A673 (cell line): Measurements from ENCODE around the gene SYNJ1. TPM values are rescaled to one million over a fixed set of nuclear protein-coding genes. Genes with fewer than 3 reads are reported as not detected.
"Not testable (repeated sequence)": the region's sequence is repeated elsewhere in the genome, so short reads cannot be mapped to it uniquely, and the experiment has no call there.

ENCODE experiments used
- BruUV-seq: library from RNA; stranded (reverse); fragments of 400-500 nt; replicated peaks from 2 replicates; lab custom pipeline; 2021; lab: Mats Ljungman, UMichigan
- CTCF ChIA-PET: fragments of 300-600 bp; sonication (Branson Sonifier 250); formaldehyde crosslinking; loops from one replicate; lab custom pipeline; 2022; ENCODE audit warnings: antibody characterized with exemption; lab: Charles Lee
- POLR2A ChIA-PET: fragments of 300-600 bp; sonication (Branson Sonifier 250); formaldehyde crosslinking; loops from one replicate; lab custom pipeline; 2022; ENCODE audit warnings: antibody characterized with exemption; ENCODE audit not compliant: low non-redundant PET; lab: Charles Lee
- DNase-seq: peaks from one replicate; pipeline ENCODE4 v3.0.0-alpha.2; 2015; ENCODE audit warnings: low spot score
- H3K27ac ChIP-seq: fragments of 200-600 bp; sonication (generic); 2 replicates; pipeline ENCODE4 v1.5.1; 2016; ENCODE audit warnings: mixed run types, low read depth, mild to moderate bottlenecking, mixed read lengths, antibody characterized with exemption, low read length; ENCODE audit not compliant: poor library complexity, severe bottlenecking
- H3K27me3 ChIP-seq: fragments of 200-600 bp; sonication (generic); replicated peaks from 2 replicates; pipeline ENCODE4 v1.6.1; 2017; ENCODE audit warnings: mixed run types, low read depth, mild to moderate bottlenecking, mixed read lengths, antibody characterized with exemption, low read length; ENCODE audit not compliant: insufficient read depth, poor library complexity
- H3K36me3 ChIP-seq: fragments of 200-600 bp; sonication (generic); 2 replicates; pipeline ENCODE4 v1.6.1; 2016; ENCODE audit warnings: mixed run types, mild to moderate bottlenecking, mixed read lengths, antibody characterized with exemption, low read length; ENCODE audit not compliant: insufficient read depth, poor library complexity, severe bottlenecking
- H3K4me1 ChIP-seq: fragments of 200-600 bp; sonication (generic); 2 replicates; pipeline ENCODE4 v1.6.1; 2017; ENCODE audit warnings: mixed run types, mild to moderate bottlenecking, mixed read lengths, antibody characterized with exemption, low read length; ENCODE audit not compliant: insufficient read depth, poor library complexity, severe bottlenecking
- H3K4me3 ChIP-seq: fragments of 200-600 bp; sonication (generic); 2 replicates; pipeline ENCODE4 v1.5.1; 2016; ENCODE audit warnings: low read depth, mixed run types, mild to moderate bottlenecking, mixed read lengths, low read length; ENCODE audit not compliant: poor library complexity, severe bottlenecking
- H3K9me3 ChIP-seq: fragments of 200-600 bp; sonication (generic); 2 replicates; pipeline ENCODE4 v1.6.1; 2016; ENCODE audit warnings: mixed run types, low read depth, mild to moderate bottlenecking, mixed read lengths, antibody characterized with exemption, low read length; ENCODE audit not compliant: poor library complexity, severe bottlenecking
- CTCF ChIP-seq: fragments of 300-800, 200-600 bp; sonication (generic); conservative IDR thresholded peaks from 2 replicates; pipeline ENCODE4 v1.5.1; 2017; ENCODE audit warnings: low read depth, mild to moderate bottlenecking, antibody characterized with exemption, low read length, moderate library complexity, mixed read lengths
- EZH2 ChIP-seq: fragments of 200-600 bp; sonication (generic); IDR thresholded peaks from 2 replicates; pipeline ENCODE4 v1.6.1; 2017; ENCODE audit warnings: borderline replicate concordance, low read depth, mild to moderate bottlenecking, mixed read lengths, antibody characterized with exemption, low read length; ENCODE audit not compliant: poor library complexity, severe bottlenecking
- intact Hi-C: fragments of 100-400 bp; cut with micrococcal nuclease; formaldehyde crosslinking; loops from one replicate; pipeline ENCODE4 v1.10.0; 2022; ENCODE audit not compliant: unreplicated experiment
- total RNA-seq: library from RNA; stranded (reverse); gene quantifications from 2 replicates; pipeline ENCODE4 v1.2.3, GENCODE V29; 2021

SYNJ1 gene
- total RNA-seq, 1 experiment from 2014 or later: 17.1 TPM

GRCh38 chr21:32645261-32646182 lies 82.3 kb downstream of the SYNJ1 start:
- H3K4me3 ChIP-seq: no peak overlapping the region
- no peaks in the 10 kb centered on the region for H3K36me3 ChIP-seq
- CTCF ChIA-PET: no interaction called here
- H3K27ac ChIP-seq: no peak overlapping the region
- DNase-seq: no peak
- H3K9me3 ChIP-seq: no peaks in the 10 kb centered on the region
- intact Hi-C loops: no loop called here
- BruUV-seq: no TSS peak
- H3K4me1 ChIP-seq: no peaks in the 10 kb centered on the region
- no peaks in the 10 kb centered on the region for H3K27me3 ChIP-seq
- POLR2A ChIA-PET: no interaction called here
- TF ChIP-seq CTCF (no peak), EZH2 (no peak)

- ChIA-PET CTCF (no interaction called here), POLR2A (no interaction called here)
- Histone ChIP-seq H3K27ac (no peak overlapping the region), H3K36me3 (peaks cover 12% of the 10 kb centered on the region), H3K4me3 (no peak overlapping the region), H3K27me3 (no peaks in the 10 kb centered on the region), H3K4me1 (no peaks in the 10 kb centered on the region), H3K9me3 (no peaks in the 10 kb centered on the region)
- intact Hi-C loops: no loop called here
- no peak for DNase-seq
- no TSS peak for BruUV-seq
- TF ChIP-seq EZH2: no peak
- no peak for TF ChIP-seq CTCF
Measured at GRCh38 chr21:32641710-32642698, 85.8 kb downstream of the SYNJ1 start.

- DNase-seq: no peak
- intact Hi-C loops: no loop called here
- TF ChIP-seq CTCF: no peak
- TF ChIP-seq EZH2: no peak
- no peaks in the 10 kb centered on the region for H3K27me3 ChIP-seq
- ChIA-PET POLR2A (no interaction called here), CTCF (no interaction called here)
- no peak overlapping the region for H3K27ac ChIP-seq
- H3K4me3 ChIP-seq: no peak overlapping the region
- peaks cover 7% of the 10 kb centered on the region for H3K36me3 ChIP-seq
- no peaks in the 10 kb centered on the region for H3K9me3 ChIP-seq
- no TSS peak for BruUV-seq
- no peaks in the 10 kb centered on the region for H3K4me1 ChIP-seq
Measured at GRCh38 chr21:32626621-32627196, 101.1 kb downstream of the SYNJ1 start.

GRCh38 chr21:32618218-32618617 lies 109.6 kb downstream of the SYNJ1 start:
- BruUV-seq: not testable (repeated sequence)

More at GRCh38 chr21:32618218-32618617, 109.6 kb downstream of the SYNJ1 start:
- POLR2A ChIA-PET, H3K4me3 ChIP-seq, CTCF ChIA-PET, H3K36me3 ChIP-seq, H3K4me1 ChIP-seq, H3K9me3 ChIP-seq, H3K27me3 ChIP-seq, DNase-seq, intact Hi-C loops, H3K27ac ChIP-seq: not testable (repeated sequence)
